K562 (cell line): ENCODE measurements around the gene MCMBP.

Experiments
- ATF7 ChIP-seq: fragments of 450-650 bp; IDR thresholded peaks from 2 replicates; pipeline ENCODE4 v1.7.1; 2014; ENCODE audit warnings: mild to moderate bottlenecking, moderate library complexity
- CBX5 ChIP-seq: IDR thresholded peaks from 2 replicates; pipeline ENCODE4 v1.6.1; 2014; ENCODE audit warnings: low read depth, borderline replicate concordance
- CTCF ChIP-seq, 3 experiments: IDR thresholded peaks in 2 of 3; conservative IDR thresholded peaks in 1 of 3; 2 replicates each; pipeline ENCODE4 v1.5.1; 2011 to 2012; ENCODE audit warnings: low read length in 3 of 3, mild to moderate bottlenecking in 3 of 3, control low read depth in 2 of 3, improper control_type of control experiment in 1 of 3, inconsistent platforms in 1 of 3, low read depth in 1 of 3, mixed read lengths in 1 of 3, moderate library complexity in 1 of 3; ENCODE audit not compliant: insufficient read depth in 2 of 3
- E2F1 ChIP-seq: sonication (generic); formaldehyde crosslinking; IDR thresholded peaks from 2 replicates; pipeline ENCODE4 v1.8.1; 2023; ENCODE audit warnings: mild to moderate bottlenecking, missing genetic modification reagents, moderate library complexity
- EZH2 ChIP-seq: IDR thresholded peaks from 2 replicates; pipeline ENCODE4 v1.6.1; 2012; ENCODE audit warnings: low read depth, mild to moderate bottlenecking, inconsistent platforms, low read length, borderline replicate concordance
- NBN ChIP-seq: fragments of 450-650 bp; IDR thresholded peaks from 2 replicates; pipeline ENCODE4 v1.6.1; 2016; ENCODE audit warnings: low read depth, mild to moderate bottlenecking
- POLR2A ChIP-seq: fragments of 450-650 bp; conservative IDR thresholded peaks from 2 replicates; pipeline ENCODE4 v1.6.1; 2016
- RFX1 ChIP-seq: fragments of 450-650 bp; IDR thresholded peaks from 2 replicates; pipeline ENCODE4 v1.6.1; 2016; ENCODE audit warnings: mild to moderate bottlenecking, moderate library complexity
- SMAD1 ChIP-seq: fragments of 150-350 bp; IDR thresholded peaks from 2 replicates; pipeline ENCODE4 v1.6.1; 2014; ENCODE audit warnings: low read length, low read depth; ENCODE audit not compliant: partially characterized antibody
- TBP ChIP-seq: optimal IDR thresholded peaks from 2 replicates; pipeline ENCODE3; 2011; ENCODE audit warnings: low read depth, low read length, improper control_type of control experiment
- TF ChIP-seq, protein P1 (sequence below): sonication (generic); formaldehyde crosslinking; IDR thresholded peaks from 2 replicates; pipeline ENCODE4 v1.8.0; 2022; ENCODE audit warnings: missing genetic modification reagents, mild to moderate bottlenecking, moderate library complexity, borderline replicate concordance

DNA sequence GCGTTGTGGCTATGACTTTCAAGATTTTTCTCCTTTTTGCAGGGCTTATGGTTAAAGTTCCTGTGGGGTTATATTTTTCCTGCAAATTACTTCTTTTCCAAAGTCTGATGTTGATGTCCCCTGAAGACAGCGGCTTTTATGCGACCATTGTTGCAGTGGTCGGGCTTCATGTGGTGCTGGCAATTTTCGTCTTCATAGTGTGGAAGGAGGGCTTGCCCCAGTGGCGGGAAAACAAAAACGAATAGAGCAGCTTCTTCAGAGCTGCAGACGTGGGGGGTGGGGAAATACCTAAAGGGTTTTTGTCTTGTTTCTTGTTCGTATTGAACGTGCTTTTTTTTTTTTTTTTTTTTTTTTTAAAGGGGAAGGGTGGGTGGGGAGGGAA, 53.8 kb downstream of the MCMBP start:
- no peak for TF ChIP-seq CTCF (IDR thresholded peaks at IDR 0.05 in 2 of 3, conservative IDR thresholded peaks at IDR 0.05 in 1 of 3; ENCODE audit: insufficient read depth in 2 of 3, low read depth in 1 of 3, low read length in 3 of 3)
- TF ChIP-seq E2F1 (CRISPR knock-in tag), result no peak
- no peak for TF ChIP-seq EZH2
- TF ChIP-seq, protein P1, sequence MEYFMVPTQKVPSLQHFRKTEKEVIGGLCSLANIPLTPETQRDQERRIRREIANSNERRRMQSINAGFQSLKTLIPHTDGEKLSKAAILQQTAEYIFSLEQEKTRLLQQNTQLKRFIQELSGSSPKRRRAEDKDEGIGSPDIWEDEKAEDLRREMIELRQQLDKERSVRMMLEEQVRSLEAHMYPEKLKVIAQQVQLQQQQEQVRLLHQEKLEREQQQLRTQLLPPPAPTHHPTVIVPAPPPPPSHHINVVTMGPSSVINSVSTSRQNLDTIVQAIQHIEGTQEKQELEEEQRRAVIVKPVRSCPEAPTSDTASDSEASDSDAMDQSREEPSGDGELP (CRISPR knock-in tag), result no peak
- TF ChIP-seq TBP, result no peak
- no peak for TF ChIP-seq RFX1
- TF ChIP-seq NBN, result no peak
- no peak for TF ChIP-seq POLR2A
- TF ChIP-seq CBX5, result no peak
- TF ChIP-seq SMAD1, result no peak
- no peak for TF ChIP-seq ATF7
